HG02981 (cell line): ENCODE results near the gene IFT57.
"Not testable (repeated sequence)": the region's sequence is repeated elsewhere in the genome, so short reads cannot be mapped to it uniquely, and the experiment has no call there.

Source experiments
- ATAC-seq: cut with Tn5 transposase; IDR thresholded peaks from one replicate; pipeline ENCODE4 v1.9.1; 2021; ENCODE audit warnings: mild to moderate bottlenecking, moderate library complexity; ENCODE audit not compliant: unreplicated experiment

Gene IFT57

GRCh38 chr3:108171106-108171505, 51.1 kb downstream of the IFT57 start:
- ATAC-seq: no peak

GRCh38 chr3:108164391-108164790, 57.8 kb downstream of the IFT57 start:
- ATAC-seq: no peak

GRCh38 chr3:108159865-108160264, 62.4 kb downstream of the IFT57 start:
- ATAC-seq: no peak

GRCh38 chr3:108159105-108159504, 63.1 kb downstream of the IFT57 start:
- no peak for ATAC-seq

- ATAC-seq: no peak
These were observed 64.0 kb downstream of the IFT57 start for GRCh38 chr3:108158251-108158650.

- ATAC-seq: no peak
These were observed 65.0 kb downstream of the IFT57 start for GRCh38 chr3:108157273-108157672.

- no peak for ATAC-seq
These were observed 65.8 kb downstream of the IFT57 start for GRCh38 chr3:108156312-108156853.

GRCh38 chr3:108155642-108156041, 66.6 kb downstream of the IFT57 start:
- ATAC-seq: not testable (repeated sequence)

- peak; percentile 48 for ATAC-seq
These were observed 68.7 kb downstream of the IFT57 start for GRCh38 chr3:108153451-108153981.

- no peak for ATAC-seq
These were observed 70.0 kb downstream of the IFT57 start for GRCh38 chr3:108152274-108152673.

- ATAC-seq: no peak
These were observed 72.0 kb downstream of the IFT57 start for GRCh38 chr3:108150200-108150599.

- no peak for ATAC-seq
These were observed 76.1 kb downstream of the IFT57 start for GRCh38 chr3:108146139-108146538.

- no peak for ATAC-seq
These were observed 76.6 kb downstream of the IFT57 start for GRCh38 chr3:108145578-108145977.

- no peak for ATAC-seq
These were observed 84.8 kb downstream of the IFT57 start for GRCh38 chr3:108137460-108137814.

GRCh38 chr3:108136561-108137459, 85.4 kb downstream of the IFT57 start:
- ATAC-seq: no peak

GRCh38 chr3:108134555-108134880, 87.7 kb downstream of the IFT57 start:
- ATAC-seq: peak; percentile 54

- ATAC-seq: peak; percentile 44
These were observed 88.2 kb downstream of the IFT57 start for GRCh38 chr3:108133858-108134554.

GRCh38 chr3:108133048-108133369, 89.2 kb downstream of the IFT57 start:
- ATAC-seq: no peak

GRCh38 chr3:108131475-108132134, 90.6 kb downstream of the IFT57 start:
- ATAC-seq: no peak

GRCh38 chr3:108130701-108131474, 91.3 kb downstream of the IFT57 start:
- no peak for ATAC-seq

- no peak for ATAC-seq
These were observed 92.0 kb downstream of the IFT57 start for GRCh38 chr3:108130236-108130635.
